Placental epithelial cell (primary cell): ENCODE measurements around the gene VSIG8. TPM values are rescaled to one million over a fixed set of nuclear protein-coding genes. Genes with fewer than 3 reads are reported as not detected.

Experiments used
- small RNA-seq: library from RNA; depleted of rRNA; stranded (forward); fragments of <200 nt; gene quantifications from one replicate; pipeline ENCODE3, GENCODE V24; 2012
- total RNA-seq: library from RNA; depleted of rRNA; stranded (reverse); fragments of >200 nt; gene quantifications from 2 replicates; pipeline ENCODE4 v1.2.3, GENCODE V29; 2012

Gene VSIG8
- total RNA-seq, result 0.22 and 0.39 TPM in 2 replicates

GRCh38 chr1:159862557-159862956, at the start of gene VSIG8:
Gene VSIG8 (minus strand): TSS chr1:159862657. CDS start chr1:159862521, 136 bp downstream.

GRCh38 chr1:159900086-159900680, 37.7 kb upstream of the VSIG8 start, which contains the start of gene CFAP45:
Gene CFAP45 (minus strand): TSS chr1:159900165. CDS start chr1:159900098, 67 bp downstream.

GRCh38 chr1:159826441-159827101, 35.9 kb downstream of the VSIG8 start, which contains the start of gene SLAMF8:
Gene SLAMF8 (plus strand): TSS chr1:159826873. CDS start chr1:159826899, 26 bp downstream.

Small RNAs within 50 kb of the gene (small RNA-seq; reads per million reads assigned to genes)
- gene MIR4259, result not detected
- gene RF00570, result 1.4 reads per million, percentile 67 among the genes with 10 or more reads in this experiment

Other genes starting within 250 kb of the VSIG8 start
- under 0.01 TPM in 1 of 2 replicates, not detected in the other for gene CRP, start 148.1 kb downstream of the VSIG8 start, total RNA-seq
- gene DUSP23, start 81.7 kb downstream of the VSIG8 start, total RNA-seq, result 31.0 and 47.8 TPM in 2 replicates
- not detected in 2 replicates for gene FCRL6, start 60.3 kb downstream of the VSIG8 start, total RNA-seq
- 2.0 and 8.5 TPM in 2 replicates for gene SLAMF8, start 35.8 kb downstream of the VSIG8 start, total RNA-seq
- 1.1 and 1.2 TPM in 2 replicates for gene CFAP45, start 37.5 kb upstream of the VSIG8 start, total RNA-seq
- gene TAGLN2, start 62.9 kb upstream of the VSIG8 start, total RNA-seq, result 268 and 1,244 TPM in 2 replicates
- 7.7 and 9.0 TPM in 2 replicates for gene IGSF9, start 83.0 kb upstream of the VSIG8 start, total RNA-seq
- 4.7 and 6.8 TPM in 2 replicates for gene SLAMF9, start 91.6 kb upstream of the VSIG8 start, total RNA-seq
- gene PIGM, start 169.3 kb upstream of the VSIG8 start, total RNA-seq, result 2.7 and 6.8 TPM in 2 replicates
- gene KCNJ10, start 207.5 kb upstream of the VSIG8 start, total RNA-seq, result not detected in 2 replicates
- not detected in 2 replicates for gene KCNJ9, start 218.9 kb upstream of the VSIG8 start, total RNA-seq
- 25.1 and 25.8 TPM in 2 replicates for gene IGSF8, start 236.0 kb upstream of the VSIG8 start, total RNA-seq